GM19397 (cell line): Measurements from ENCODE around the gene PRKCA.
"Not testable (repeated sequence)": the region's sequence is repeated elsewhere in the genome, so short reads cannot be mapped to it uniquely, and the experiment has no call there.

Source experiments
- ATAC-seq: cut with Tn5 transposase; IDR thresholded peaks from one replicate; pipeline ENCODE4 v1.9.1; 2021; ENCODE audit warnings: mild to moderate bottlenecking, moderate library complexity; ENCODE audit not compliant: unreplicated experiment

The PRKCA gene

DNA sequence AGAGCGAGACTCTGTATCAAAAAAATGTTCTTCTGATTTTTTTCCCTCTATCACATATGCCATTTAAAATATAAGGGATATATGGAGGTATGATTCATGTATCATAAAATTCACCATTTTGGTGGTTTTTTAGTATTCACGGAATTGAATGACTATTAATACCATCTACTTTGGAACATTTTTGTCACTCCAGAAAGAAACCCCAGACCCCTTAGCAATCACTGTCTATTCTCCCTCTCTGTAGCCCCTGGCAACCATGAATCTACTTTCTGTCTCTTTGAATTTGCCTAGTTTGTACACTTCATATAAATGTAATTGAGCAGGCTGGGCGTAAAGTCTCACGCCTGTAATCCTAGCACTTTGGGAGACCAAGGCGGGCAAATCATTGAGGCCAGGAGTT lies 75.9 kb downstream of the PRKCA start:
- no peak for ATAC-seq

GRCh38 chr17:66379544-66379943 lies 77.1 kb downstream of the PRKCA start:
- no peak for ATAC-seq

DNA sequence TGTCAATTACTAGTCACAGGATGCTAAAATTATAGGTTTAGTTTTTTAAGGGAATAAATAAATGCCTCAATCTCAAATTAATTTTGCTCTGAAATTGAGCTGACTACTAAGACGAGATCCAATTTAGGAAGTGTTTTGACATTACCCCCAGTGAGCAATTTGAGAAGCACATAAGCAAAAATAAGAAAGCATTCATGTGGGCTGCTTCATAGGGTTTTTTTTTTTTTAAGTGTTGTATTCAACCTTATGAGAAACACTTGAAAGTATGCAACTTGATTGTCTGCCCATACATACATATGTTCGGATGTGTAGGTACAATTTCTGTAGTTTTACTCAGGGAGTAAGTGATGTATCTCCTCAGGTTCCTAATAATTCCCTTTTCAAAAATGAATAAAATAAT lies 77.6 kb downstream of the PRKCA start:
- ATAC-seq, result no peak

DNA sequence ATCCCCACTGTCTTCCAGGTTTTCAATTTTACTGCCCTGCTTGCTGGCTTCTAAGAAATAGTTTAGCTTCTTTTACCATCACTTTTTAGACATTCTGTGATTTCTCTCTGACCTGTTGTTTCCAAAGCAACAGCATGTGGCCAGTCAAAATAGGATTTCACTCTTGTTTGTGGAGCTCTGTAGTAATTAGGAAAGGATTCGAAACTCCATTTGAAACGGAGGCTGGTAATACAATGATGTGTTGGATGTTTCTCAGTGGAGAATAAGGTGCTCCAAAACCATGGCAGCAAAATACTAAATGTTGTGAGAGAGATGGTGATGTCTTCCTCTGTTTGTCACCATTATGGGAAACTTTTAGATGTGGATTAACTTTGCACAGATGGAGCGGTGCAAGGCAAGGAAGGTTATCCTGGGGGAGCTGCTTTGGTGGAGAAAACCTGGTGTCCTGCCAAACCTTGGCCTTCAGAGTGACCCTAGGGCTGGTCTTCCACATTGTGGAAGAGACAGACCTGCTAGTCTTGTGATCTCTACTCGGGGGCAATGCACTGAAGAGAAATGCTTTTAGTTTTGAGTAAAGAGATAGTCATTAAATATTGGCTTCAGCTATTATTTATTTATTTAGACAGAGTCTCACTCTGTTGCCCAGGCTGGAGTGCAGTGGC lies 79.4 kb downstream of the PRKCA start:
- ATAC-seq, result no peak

GRCh38 chr17:66383333-66383732 lies 80.9 kb downstream of the PRKCA start:
- no peak for ATAC-seq

DNA sequence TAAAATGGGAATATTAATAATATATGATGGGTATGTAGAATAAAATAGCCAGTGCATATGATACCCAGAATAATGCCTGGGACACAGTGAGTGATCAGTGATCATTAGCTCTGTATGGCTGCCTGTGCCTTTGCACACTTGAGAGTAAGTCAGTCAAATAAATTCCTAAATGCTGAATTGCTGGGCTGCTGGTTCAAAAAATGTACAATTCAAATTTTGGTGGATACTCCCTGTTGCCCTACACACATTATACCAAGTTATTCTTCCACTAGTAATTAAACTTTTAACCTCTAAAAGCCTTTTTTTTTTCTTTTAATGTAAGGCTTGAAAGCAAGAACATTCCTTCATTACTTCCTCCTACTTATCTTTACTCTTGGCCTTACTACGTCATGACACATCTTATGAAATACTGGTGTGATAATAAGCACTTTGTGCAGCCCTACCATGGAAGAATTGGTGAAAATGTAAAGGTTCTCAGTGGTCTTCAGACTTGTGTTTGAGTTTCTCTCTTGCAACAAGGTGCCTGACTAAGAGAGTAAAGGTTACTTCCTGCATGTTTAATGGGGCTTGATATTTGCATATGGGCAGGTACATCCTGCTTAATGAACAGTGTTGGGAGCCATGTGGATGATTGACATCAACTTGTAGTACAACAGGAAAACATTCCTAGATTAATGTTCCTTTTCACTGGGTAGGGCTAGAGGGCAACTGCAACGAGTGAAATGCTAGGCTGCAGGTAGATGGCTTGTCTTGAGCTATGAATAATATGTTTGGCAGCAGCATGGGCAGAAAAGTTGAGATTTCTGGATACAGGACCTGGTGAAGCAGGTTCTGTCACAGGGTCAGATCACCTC lies 84.3 kb downstream of the PRKCA start:
- no peak for ATAC-seq

DNA sequence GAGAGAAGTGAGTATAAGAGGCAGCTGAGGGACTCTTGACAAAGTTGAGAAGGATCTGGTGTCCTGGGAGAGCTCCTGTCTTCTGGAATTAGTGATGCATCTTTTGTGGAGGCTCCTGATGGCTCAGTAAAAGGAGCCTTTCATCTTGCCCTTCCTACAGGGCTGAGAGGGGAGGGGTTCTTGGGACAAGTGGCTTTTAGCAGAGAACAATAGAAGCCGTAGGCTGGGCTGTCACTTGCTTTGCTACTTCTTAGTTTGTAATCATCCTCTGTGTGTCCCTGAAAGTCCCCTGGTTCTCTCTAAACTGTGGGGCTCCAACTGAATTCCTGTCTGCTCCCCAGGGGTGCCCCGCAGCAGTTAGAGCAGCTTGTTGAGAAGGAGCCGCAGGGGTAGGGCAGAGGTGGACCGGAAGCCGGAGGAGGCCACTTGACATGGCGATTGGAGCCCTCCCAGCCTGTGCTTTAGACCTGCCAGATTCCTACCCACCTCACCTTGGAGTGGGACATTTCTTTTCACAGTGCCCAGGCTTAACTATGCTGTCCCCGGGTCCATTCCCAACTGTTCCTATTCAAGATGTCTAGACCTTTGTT lies 85.1 kb downstream of the PRKCA start:
- no peak for ATAC-seq

DNA sequence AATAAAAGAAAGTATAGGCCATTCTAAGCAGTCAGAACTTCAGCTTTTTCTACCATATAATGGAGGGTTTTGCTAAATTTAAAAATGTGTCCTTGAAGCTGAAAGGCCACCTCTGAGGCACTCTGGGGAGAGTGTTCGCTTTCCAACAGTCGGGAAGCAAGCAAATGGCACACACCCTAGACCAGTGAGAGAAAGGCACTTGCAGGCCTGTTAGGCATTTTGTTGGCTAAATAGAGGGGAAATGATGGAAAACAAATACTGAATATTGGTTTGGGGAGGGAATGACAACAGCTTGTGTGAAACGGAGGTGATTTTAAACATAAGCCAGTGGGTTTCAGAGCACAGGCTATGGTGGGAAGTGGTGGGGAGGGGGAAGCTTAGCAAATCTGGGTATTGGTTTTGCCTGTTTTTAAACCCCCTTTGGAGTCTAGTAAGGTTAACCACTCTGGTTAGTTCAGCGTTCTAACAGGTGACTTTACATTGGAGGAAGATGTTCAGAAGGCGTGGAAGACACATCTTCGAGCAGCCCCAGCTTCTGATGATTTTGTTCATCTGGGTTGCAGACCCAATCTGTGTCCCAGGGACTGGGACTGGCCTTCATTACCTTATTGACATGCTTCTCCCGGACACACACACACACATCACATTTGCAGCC lies 90.5 kb downstream of the PRKCA start:
- ATAC-seq, result no peak

GRCh38 chr17:66395961-66396360 lies 93.5 kb downstream of the PRKCA start:
- no peak for ATAC-seq

DNA sequence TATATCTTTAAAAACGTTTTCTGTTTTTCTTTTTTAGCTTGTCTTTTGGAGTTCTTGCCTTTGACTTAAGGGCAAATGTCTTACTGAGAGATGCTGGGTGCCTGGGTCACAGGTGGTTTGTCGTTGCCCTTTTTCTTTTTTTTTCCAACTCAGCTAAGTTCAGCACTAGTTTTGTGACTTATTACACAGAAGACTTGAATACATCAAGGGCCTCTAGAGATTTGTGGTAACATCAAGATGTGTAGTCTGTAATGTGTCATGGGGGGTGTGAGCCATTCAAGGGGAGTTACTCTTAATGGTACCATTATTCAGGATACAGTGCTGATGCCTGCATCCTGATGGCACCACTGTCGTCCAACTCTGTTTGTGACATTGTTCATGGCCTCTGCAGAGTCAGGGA lies 95.1 kb downstream of the PRKCA start:
- no peak for ATAC-seq

GRCh38 chr17:66398059-66398458 lies 95.6 kb downstream of the PRKCA start:
- no peak for ATAC-seq

DNA sequence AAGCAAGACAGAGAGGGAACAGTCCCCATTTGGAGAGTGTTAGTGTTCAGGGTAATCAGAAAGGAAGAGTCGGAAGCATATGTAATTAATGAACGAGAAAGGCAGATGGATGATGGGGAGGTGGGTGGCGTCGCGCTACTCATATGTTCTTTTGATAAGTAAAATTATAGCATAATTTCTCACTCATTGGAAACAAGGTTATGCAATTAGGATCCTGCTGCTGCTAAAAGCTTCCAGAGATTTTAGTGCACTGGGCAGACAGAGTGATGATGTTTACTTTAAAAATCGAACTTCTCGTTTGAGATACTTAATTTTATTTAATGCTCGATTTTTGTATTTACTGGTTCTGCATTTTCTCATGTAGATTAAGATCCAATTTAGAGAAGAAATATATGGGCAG lies 96.2 kb downstream of the PRKCA start:
- ATAC-seq, result no peak

- no peak for ATAC-seq
These were observed 97.0 kb downstream of the PRKCA start for GRCh38 chr17:66399441-66399840.

DNA sequence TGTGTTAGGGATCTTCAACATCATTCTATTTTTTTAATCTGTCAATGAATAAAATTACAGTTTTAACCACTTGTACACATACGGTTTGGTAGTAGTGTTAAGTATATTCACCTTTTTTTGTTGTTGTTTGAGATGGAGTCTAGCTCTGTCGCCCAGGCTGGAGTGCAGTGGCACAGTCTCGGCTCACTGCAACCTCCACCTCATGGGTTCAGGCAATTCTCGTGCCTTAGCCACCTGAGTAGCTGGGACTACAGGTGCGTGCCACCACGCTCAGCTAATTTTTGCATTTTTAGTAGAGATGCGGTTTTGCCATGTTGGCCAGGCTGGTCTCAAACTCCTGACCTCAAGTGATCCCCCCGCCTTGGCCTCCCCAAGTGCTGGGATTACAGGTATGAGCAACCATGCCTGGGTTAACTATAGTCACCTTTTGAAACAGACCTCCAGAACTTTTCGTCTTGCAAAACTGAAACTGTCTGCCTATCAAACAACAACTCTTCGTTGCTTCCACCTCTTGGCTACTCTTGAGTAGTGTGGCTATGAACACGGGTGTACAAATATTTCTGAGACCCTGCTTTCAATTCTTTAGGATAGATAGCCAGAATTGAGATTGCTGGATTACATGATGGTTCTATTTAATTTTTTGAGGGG lies 97.8 kb downstream of the PRKCA start:
- ATAC-seq, result not testable (repeated sequence)

- ATAC-seq, result no peak
These were observed 98.3 kb downstream of the PRKCA start for GRCh38 chr17:66400698-66401097.

- ATAC-seq, result no peak
These were observed 99.0 kb downstream of the PRKCA start for GRCh38 chr17:66401364-66401763.

- ATAC-seq, result no peak
These were observed 101.6 kb downstream of the PRKCA start for GRCh38 chr17:66403846-66404556.

- ATAC-seq, result no peak
These were observed 103.6 kb downstream of the PRKCA start for GRCh38 chr17:66405836-66406677.
